KMS-11 (cell line): ENCODE results near the gene TJP1.

Experiments
- H2AFZ ChIP-seq: fragments of 200-600 bp; sonication (generic); 2 replicates; pipeline ENCODE4 v1.6.1; 2016; ENCODE audit warnings: antibody characterized with exemption, mixed run types, low read depth
- H3K27ac ChIP-seq: fragments of 200-600 bp; sonication (generic); 2 replicates; pipeline ENCODE4 v1.6.1; 2016; ENCODE audit warnings: mild to moderate bottlenecking, mixed run types
- H3K27me3 ChIP-seq: fragments of 200-600 bp; sonication (generic); 2 replicates; pipeline ENCODE4 v1.6.1; 2017; ENCODE audit warnings: mild to moderate bottlenecking, low read depth, mixed run types, moderate library complexity; ENCODE audit not compliant: insufficient read depth
- H3K36me3 ChIP-seq: fragments of 200-600 bp; sonication (generic); 2 replicates; pipeline ENCODE4 v1.6.1; 2017; ENCODE audit warnings: mild to moderate bottlenecking, mixed run types; ENCODE audit not compliant: insufficient read depth
- H3K4me1 ChIP-seq: fragments of 200-600 bp; sonication (generic); 2 replicates; pipeline ENCODE4 v1.6.1; 2016; ENCODE audit warnings: mild to moderate bottlenecking, low read depth, mixed run types; ENCODE audit not compliant: poor library complexity, severe bottlenecking
- H3K4me2 ChIP-seq: fragments of 200-600 bp; sonication (generic); 2 replicates; pipeline ENCODE4 v1.7.0; 2016; ENCODE audit warnings: mild to moderate bottlenecking, mixed run types
- H3K4me3 ChIP-seq: fragments of 200-600 bp; sonication (generic); IDR thresholded peaks from 2 replicates; pipeline ENCODE4 v1.6.1; 2017; ENCODE audit warnings: low read depth, low read length, mixed read lengths; ENCODE audit not compliant: insufficient read depth
- H3K79me2 ChIP-seq: fragments of 200-600 bp; sonication (generic); 2 replicates; pipeline ENCODE4 v1.6.1; 2016; ENCODE audit warnings: low read depth, mixed run types; ENCODE audit not compliant: insufficient read depth
- H3K9ac ChIP-seq: fragments of 200-600 bp; sonication (generic); 2 replicates; pipeline ENCODE4 v1.6.1; 2016; ENCODE audit warnings: mild to moderate bottlenecking, mixed run types
- H4K20me1 ChIP-seq: fragments of 200-600 bp; sonication (generic); 2 replicates; pipeline ENCODE4 v1.6.1; 2016; ENCODE audit warnings: mild to moderate bottlenecking, mixed run types; ENCODE audit not compliant: insufficient read depth
- CTCF ChIP-seq: fragments of 200-600 bp; sonication (generic); conservative IDR thresholded peaks from 2 replicates; pipeline ENCODE4 v1.6.1; 2017; ENCODE audit warnings: low read depth, mild to moderate bottlenecking, antibody characterized with exemption, low read length, moderate library complexity, mixed read lengths

TJP1 gene

GRCh38 chr15:29812384-29812694, 9.9 kb downstream of the TJP1 start:
- Histone ChIP-seq H3K4me2 (no peak overlapping the region), H3K27ac (no peak overlapping the region), H4K20me1 (no peaks in the 10 kb centered on the region), H3K4me3 (no peak overlapping the region), H3K36me3 (no peaks in the 10 kb centered on the region), H2AFZ (no peak overlapping the region), H3K9ac (no peak overlapping the region), H3K4me1 (no peaks in the 10 kb centered on the region), H3K27me3 (no peaks in the 10 kb centered on the region), H3K79me2 (peaks cover 40% of the 10 kb centered on the region; the same call in 1 of the 2 replicates)
- TF ChIP-seq CTCF: no peak

- no peaks in the 10 kb centered on the region for H3K27me3 ChIP-seq
- H3K4me2 ChIP-seq: no peak overlapping the region
- H3K4me3 ChIP-seq: no peak overlapping the region
- TF ChIP-seq CTCF: no peak
- no peak overlapping the region for H3K27ac ChIP-seq
- no peak overlapping the region for H2AFZ ChIP-seq
- H3K36me3 ChIP-seq: no peaks in the 10 kb centered on the region
- no peaks in the 10 kb centered on the region for H4K20me1 ChIP-seq
- peaks cover 40% of the 10 kb centered on the region; the same call in 1 of the 2 replicates for H3K79me2 ChIP-seq
- H3K9ac ChIP-seq: no peak overlapping the region
- no peaks in the 10 kb centered on the region for H3K4me1 ChIP-seq
Observed at GRCh38 chr15:29811691-29812383, 10.4 kb downstream of the TJP1 start.

GRCh38 chr15:29805708-29806104, 16.6 kb downstream of the TJP1 start:
- Histone ChIP-seq H2AFZ (no peak overlapping the region), H3K4me3 (no peak overlapping the region), H3K4me2 (no peak overlapping the region), H3K4me1 (peaks cover 7% of the 10 kb centered on the region), H3K27ac (no peak overlapping the region), H4K20me1 (no peaks in the 10 kb centered on the region), H3K79me2 (no peaks in the 10 kb centered on the region; the same call in 1 of the 2 replicates), H3K27me3 (no peaks in the 10 kb centered on the region), H3K36me3 (no peaks in the 10 kb centered on the region), H3K9ac (no peak overlapping the region)
- no peak for TF ChIP-seq CTCF

- Histone ChIP-seq H3K27me3 (no peaks in the 10 kb centered on the region), H3K4me2 (no peak overlapping the region), H3K27ac (no peak overlapping the region), H3K4me1 (peaks cover 7% of the 10 kb centered on the region), H3K36me3 (no peaks in the 10 kb centered on the region), H3K9ac (no peak overlapping the region), H4K20me1 (no peaks in the 10 kb centered on the region), H3K79me2 (no peaks in the 10 kb centered on the region; the same call in 1 of the 2 replicates), H3K4me3 (no peak overlapping the region), H2AFZ (no peak overlapping the region)
- TF ChIP-seq CTCF: no peak
Observed at GRCh38 chr15:29805043-29805707, 17.1 kb downstream of the TJP1 start.
